Measurements from ENCODE around the gene ARAP3. TPM values are rescaled to one million over a fixed set of nuclear protein-coding genes. Genes with fewer than 3 reads are reported as not detected.

Gene ARAP3
- polyA plus RNA-seq, 3 donors: 1.2 to 18.2 (median 2.2) TPM

DNA sequence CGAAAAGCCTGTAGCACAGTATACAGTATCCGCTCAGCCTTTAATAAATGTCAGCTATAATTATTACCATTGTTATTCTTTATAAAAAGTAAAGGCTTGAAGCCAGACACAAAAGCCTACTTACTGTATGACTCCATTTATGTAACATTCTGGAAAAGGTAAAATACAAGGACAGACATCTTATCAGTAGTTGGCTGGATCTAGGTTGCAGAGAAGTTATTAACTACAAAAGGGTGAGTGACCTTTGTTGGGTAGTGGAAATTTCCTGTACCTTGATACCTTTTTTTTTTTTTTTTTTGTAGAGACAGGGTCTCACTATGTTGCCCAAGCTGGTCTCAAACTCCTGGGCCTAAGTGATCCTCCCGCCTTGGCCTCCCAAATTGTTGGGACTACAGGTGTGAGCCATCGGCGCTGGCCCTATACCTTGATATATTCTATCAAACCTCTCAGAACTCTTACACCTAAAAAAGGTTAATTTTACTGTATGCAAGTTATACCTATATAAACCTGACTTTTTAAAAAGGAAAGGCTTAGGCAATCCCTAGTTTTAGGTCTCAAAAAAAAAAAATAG lies 51.4 kb downstream of the ARAP3 start:
- H3K27ac Mint-ChIP-seq: no peak overlapping the region
- TF ChIP-seq, protein P1, sequence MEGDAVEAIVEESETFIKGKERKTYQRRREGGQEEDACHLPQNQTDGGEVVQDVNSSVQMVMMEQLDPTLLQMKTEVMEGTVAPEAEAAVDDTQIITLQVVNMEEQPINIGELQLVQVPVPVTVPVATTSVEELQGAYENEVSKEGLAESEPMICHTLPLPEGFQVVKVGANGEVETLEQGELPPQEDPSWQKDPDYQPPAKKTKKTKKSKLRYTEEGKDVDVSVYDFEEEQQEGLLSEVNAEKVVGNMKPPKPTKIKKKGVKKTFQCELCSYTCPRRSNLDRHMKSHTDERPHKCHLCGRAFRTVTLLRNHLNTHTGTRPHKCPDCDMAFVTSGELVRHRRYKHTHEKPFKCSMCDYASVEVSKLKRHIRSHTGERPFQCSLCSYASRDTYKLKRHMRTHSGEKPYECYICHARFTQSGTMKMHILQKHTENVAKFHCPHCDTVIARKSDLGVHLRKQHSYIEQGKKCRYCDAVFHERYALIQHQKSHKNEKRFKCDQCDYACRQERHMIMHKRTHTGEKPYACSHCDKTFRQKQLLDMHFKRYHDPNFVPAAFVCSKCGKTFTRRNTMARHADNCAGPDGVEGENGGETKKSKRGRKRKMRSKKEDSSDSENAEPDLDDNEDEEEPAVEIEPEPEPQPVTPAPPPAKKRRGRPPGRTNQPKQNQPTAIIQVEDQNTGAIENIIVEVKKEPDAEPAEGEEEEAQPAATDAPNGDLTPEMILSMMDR (IDR thresholded peaks at IDR 0.05): no peak
- no peak overlapping the region for H3K4me3 Mint-ChIP-seq
- no peak overlapping the region for H2AFZ ChIP-seq (ENCODE audit: insufficient read depth, low read depth, low read length, poor library complexity, severe bottlenecking)
- peaks cover 49% of the 10 kb centered on the region for H4K20me1 ChIP-seq (ENCODE audit: insufficient read depth, low read length)
- peaks cover 0 to 1% (median 0%) of the 10 kb centered on the region in 7 donors for H3K9me3 Mint-ChIP-seq
- peaks cover 52 to 75% of the 10 kb centered on the region in 2 donors for H3K36me3 Mint-ChIP-seq
- H3K4me2 ChIP-seq (replicated peaks; ENCODE audit: extremely low read depth, low read length, poor library complexity, severe bottlenecking): no peak overlapping the region
- no peak overlapping the region for H3K27ac ChIP-seq (ENCODE audit: low read depth in 1 of 2, low read length in 2 of 2)
- peaks cover 30% of the 10 kb centered on the region for H3K4me1 Mint-ChIP-seq
- peaks cover 20 to 22% of the 10 kb centered on the region in 2 donors for H3K4me1 ChIP-seq (ENCODE audit: control insufficient read depth in 1 of 2, insufficient read depth in 2 of 2, low read length in 2 of 2)
- no peaks in the 10 kb centered on the region for H3K9me3 ChIP-seq (replicated peaks in 1 of 2; ENCODE audit: control insufficient read depth in 1 of 2, insufficient read depth in 1 of 2, low read length in 2 of 2)
- no peak overlapping the region for H3K9ac ChIP-seq (ENCODE audit: insufficient read depth, low read length, poor library complexity, severe bottlenecking)
- H3K36me3 ChIP-seq (replicated peaks in 1 of 2; ENCODE audit: control insufficient read depth in 1 of 2, insufficient read depth in 2 of 2, low read length in 2 of 2): peaks cover 53 to 73% of the 10 kb centered on the region in 2 donors
- no peaks in the 10 kb centered on the region for H3K27me3 ChIP-seq (ENCODE audit: control insufficient read depth in 2 of 2, insufficient read depth in 2 of 2, low read length in 2 of 2)
- intact Hi-C loops (cut with micrococcal nuclease): no loop called here
- H3K4me3 ChIP-seq (replicated peaks in 1 of 3; ENCODE audit: low read depth in 2 of 3, low read length in 3 of 3): no peak overlapping the region
- peaks cover 59% of the 10 kb centered on the region for H3K79me2 ChIP-seq (ENCODE audit: insufficient read depth, low read length)
- DNase-seq: no peak
- no CpG with 5 or more reads among the region's 5 CpGs for WGBS (ENCODE audit: insufficient coverage)
- peaks cover 0 to 1% (median 0%) of the 10 kb centered on the region in 3 donors for H3K27me3 Mint-ChIP-seq (ENCODE audit: low read depth in 3 of 3)

DNA sequence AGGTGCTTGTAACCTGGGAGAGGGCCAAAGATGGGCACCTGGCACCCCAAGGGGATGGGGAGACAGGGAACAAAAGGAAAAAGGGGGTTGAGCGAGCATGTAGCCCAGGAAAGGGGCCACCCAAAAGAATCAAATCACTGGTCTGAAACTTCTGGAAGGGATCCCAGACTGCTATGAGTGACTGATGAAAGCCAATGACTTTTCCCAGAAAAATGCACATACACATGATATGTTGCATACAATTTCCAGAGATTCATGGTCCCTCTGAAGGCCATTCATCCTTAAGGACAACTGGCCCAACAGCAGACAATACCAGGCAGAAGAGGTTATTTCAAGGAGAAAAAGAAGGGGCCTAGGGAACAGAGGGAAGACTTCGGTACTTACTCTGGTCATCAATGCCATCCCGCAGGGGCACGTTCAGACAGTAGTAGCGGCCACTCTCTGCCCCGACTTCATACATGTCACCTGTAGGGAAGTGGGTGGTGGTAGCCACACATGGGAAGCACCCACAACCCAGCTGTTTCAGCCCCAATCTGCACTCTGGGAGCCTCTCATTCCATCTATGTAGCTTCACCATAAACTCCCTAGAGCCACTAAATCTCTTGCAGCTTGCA lies 53.7 kb downstream of the ARAP3 start:
- peaks cover 9 to 10% of the 10 kb centered on the region in 2 donors for H3K4me1 ChIP-seq (ENCODE audit: control insufficient read depth in 1 of 2, insufficient read depth in 2 of 2, low read length in 2 of 2)
- no peaks in the 10 kb centered on the region for H3K27me3 ChIP-seq (ENCODE audit: control insufficient read depth in 2 of 2, insufficient read depth in 2 of 2, low read length in 2 of 2)
- WGBS (ENCODE audit: insufficient coverage): 96% methylated on average over 4 of the region's 6 CpGs
- no peaks in the 10 kb centered on the region for H3K9me3 ChIP-seq (replicated peaks in 1 of 2; ENCODE audit: control insufficient read depth in 1 of 2, insufficient read depth in 1 of 2, low read length in 2 of 2)
- Mint-ChIP-seq H3K27me3 (ENCODE audit: low read depth in 3 of 3) (no peaks in the 10 kb centered on the region), H3K4me1 (peaks cover 19% of the 10 kb centered on the region), H3K9me3 (no peaks in the 10 kb centered on the region), H3K27ac (peak overlapping the region in 1 of 7 donors; percentile 65), H3K4me3 (no peak overlapping the region), H3K36me3 (peaks cover 67 to 86% of the 10 kb centered on the region in 2 donors)
- peaks cover 28% of the 10 kb centered on the region for H4K20me1 ChIP-seq (ENCODE audit: insufficient read depth, low read length)
- peaks cover 41% of the 10 kb centered on the region for H3K79me2 ChIP-seq (ENCODE audit: insufficient read depth, low read length)
- intact Hi-C loops (cut with micrococcal nuclease): no loop called here
- peaks cover 64 to 87% of the 10 kb centered on the region in 2 donors for H3K36me3 ChIP-seq (replicated peaks in 1 of 2; ENCODE audit: control insufficient read depth in 1 of 2, insufficient read depth in 2 of 2, low read length in 2 of 2)
- H3K9ac ChIP-seq (ENCODE audit: insufficient read depth, low read length, poor library complexity, severe bottlenecking): no peak overlapping the region
- H3K27ac ChIP-seq (ENCODE audit: low read depth in 1 of 2, low read length in 2 of 2): no peak overlapping the region
- H3K4me2 ChIP-seq (replicated peaks; ENCODE audit: extremely low read depth, low read length, poor library complexity, severe bottlenecking): no peak overlapping the region
- TF ChIP-seq, protein P1 (IDR thresholded peaks at IDR 0.05): no peak
- H2AFZ ChIP-seq (ENCODE audit: insufficient read depth, low read depth, low read length, poor library complexity, severe bottlenecking): no peak overlapping the region
- no peak overlapping the region for H3K4me3 ChIP-seq (replicated peaks in 1 of 3; ENCODE audit: low read depth in 2 of 3, low read length in 3 of 3)
- no peak for DNase-seq
